Body of pancreas (tissue), 4 donors: ENCODE results near the gene KIAA1671. TPM values are rescaled to one million over a fixed set of nuclear protein-coding genes. Genes with fewer than 3 reads are reported as not detected.

Experiments
- ATAC-seq: fragments of 150-250 bp; one replicate; pipeline ENCODE4 v1.9.1; 2016
- DNase-seq, 4 donors: peaks; one replicate each; pipeline ENCODE4 v3.0.0-alpha.2; 2019
- H3K27ac ChIP-seq, 4 donors: fragments of 200-600 bp; sonication (generic); 1 replicate in 3 of 4; 2 replicates in 1 of 4; pipeline versions ENCODE4 v1.5.1 to v1.6.1; 2016 to 2019; ENCODE audit warnings: mild to moderate bottlenecking in 1 of 4, mixed read lengths in 1 of 4, moderate library complexity in 1 of 4
- H3K27me3 ChIP-seq, 2 donors: fragments of 200-600 bp; sonication (generic); one replicate each; pipeline ENCODE4 v1.6.0; 2016; ENCODE audit warnings: mild to moderate bottlenecking in 1 of 2
- H3K36me3 ChIP-seq, 2 donors: fragments of 200-600 bp; sonication (generic); replicated peaks in 1 of 2; 2 replicates each; pipeline ENCODE4 v1.5.1; 2016; ENCODE audit warnings: low read depth in 2 of 2; ENCODE audit not compliant: insufficient read depth in 1 of 2
- H3K4me1 ChIP-seq: fragments of 200-600 bp; sonication (generic); one replicate; pipeline ENCODE4 v1.6.0; 2016
- H3K4me3 ChIP-seq, 2 donors: fragments of 200-600 bp; sonication (generic); 1 replicate in 1 of 2; 2 replicates in 1 of 2; pipeline ENCODE4 v1.5.1; 2016 to 2019
- H3K9me3 ChIP-seq, 3 donors: fragments of 200-600 bp; sonication (generic); 1 replicate in 2 of 3; 2 replicates in 1 of 3; pipeline ENCODE4 v1.5.1; 2016
- POLR2A ChIP-seq, 3 donors: fragments of 450-650 bp; IDR thresholded peaks; one replicate each; pipeline ENCODE4 v1.6.1; 2016; ENCODE audit warnings: antibody characterized with exemption in 3 of 3, mild to moderate bottlenecking in 2 of 3
- WGBS, 2 donors: methylation state at CpG; one replicate each; pipeline ENCODE4 v1.1.5; 2017; 5-methylcytosine and 5-hydroxymethylcytosine counted together
- intact Hi-C: fragments of 100-400 bp; cut with DNase I; formaldehyde crosslinking; loops from one replicate; pipeline ENCODE4 v1.15.1; 2023
- total RNA-seq, 2 donors: library from RNA; depleted of rRNA; stranded (reverse); fragments of >200 nt; gene quantifications; one replicate each; pipeline ENCODE4 v1.1.0, GENCODE V29; 2016
- TF ChIP-seq, protein P1 (sequence below), 7 experiments: fragments of 450-650 bp in 4 of 7; fragments of 200-600 bp in 3 of 7; sonication (generic) in 3 of 7; IDR thresholded peaks; one replicate each; pipeline ENCODE4 v1.5.1; 2016 to 2019; ENCODE audit warnings: antibody characterized with exemption in 7 of 7

Gene KIAA1671
- total RNA-seq, 2 donors from 2014 or later: 24.9 to 79.8 TPM

DNA sequence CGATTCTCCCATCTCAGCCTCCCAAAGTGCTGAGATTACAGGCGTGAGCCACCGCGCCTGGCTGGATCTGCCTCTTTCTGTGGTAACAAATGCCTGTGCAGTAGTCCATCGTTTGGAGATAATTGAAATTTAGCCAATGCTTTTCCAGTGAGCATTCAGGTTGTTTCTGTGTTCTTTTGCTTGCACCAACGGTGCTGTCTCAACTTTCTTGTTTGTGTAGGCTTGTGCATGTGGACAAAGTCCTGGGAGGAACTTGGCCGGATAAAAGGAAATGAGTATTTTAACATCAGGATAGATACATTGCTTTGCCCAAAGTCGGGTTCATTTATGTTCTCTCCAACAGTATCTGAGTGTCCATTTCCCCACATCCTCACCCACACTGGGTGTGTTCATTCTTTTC lies 85.7 kb downstream of the KIAA1671 start:
- intact Hi-C loops: no loop called here
- no peak overlapping the region for H3K4me3 ChIP-seq
- WGBS, 2 donors: 90 to 94% methylated on average over 8 of the region's 8 CpGs
- H3K27me3 ChIP-seq: no peaks in the 10 kb centered on the region
- no peak for DNase-seq
- no peak for TF ChIP-seq POLR2A (IDR thresholded peaks at IDR 0.05)
- TF ChIP-seq, protein P1, sequence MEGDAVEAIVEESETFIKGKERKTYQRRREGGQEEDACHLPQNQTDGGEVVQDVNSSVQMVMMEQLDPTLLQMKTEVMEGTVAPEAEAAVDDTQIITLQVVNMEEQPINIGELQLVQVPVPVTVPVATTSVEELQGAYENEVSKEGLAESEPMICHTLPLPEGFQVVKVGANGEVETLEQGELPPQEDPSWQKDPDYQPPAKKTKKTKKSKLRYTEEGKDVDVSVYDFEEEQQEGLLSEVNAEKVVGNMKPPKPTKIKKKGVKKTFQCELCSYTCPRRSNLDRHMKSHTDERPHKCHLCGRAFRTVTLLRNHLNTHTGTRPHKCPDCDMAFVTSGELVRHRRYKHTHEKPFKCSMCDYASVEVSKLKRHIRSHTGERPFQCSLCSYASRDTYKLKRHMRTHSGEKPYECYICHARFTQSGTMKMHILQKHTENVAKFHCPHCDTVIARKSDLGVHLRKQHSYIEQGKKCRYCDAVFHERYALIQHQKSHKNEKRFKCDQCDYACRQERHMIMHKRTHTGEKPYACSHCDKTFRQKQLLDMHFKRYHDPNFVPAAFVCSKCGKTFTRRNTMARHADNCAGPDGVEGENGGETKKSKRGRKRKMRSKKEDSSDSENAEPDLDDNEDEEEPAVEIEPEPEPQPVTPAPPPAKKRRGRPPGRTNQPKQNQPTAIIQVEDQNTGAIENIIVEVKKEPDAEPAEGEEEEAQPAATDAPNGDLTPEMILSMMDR (IDR thresholded peaks at IDR 0.05): no peak
- ATAC-seq: no peak
- H3K4me1 ChIP-seq: no peaks in the 10 kb centered on the region
- no peaks in the 10 kb centered on the region for H3K9me3 ChIP-seq
- H3K36me3 ChIP-seq: peaks cover 0 to 5% of the 10 kb centered on the region in 2 donors
- H3K27ac ChIP-seq: no peak overlapping the region

DNA sequence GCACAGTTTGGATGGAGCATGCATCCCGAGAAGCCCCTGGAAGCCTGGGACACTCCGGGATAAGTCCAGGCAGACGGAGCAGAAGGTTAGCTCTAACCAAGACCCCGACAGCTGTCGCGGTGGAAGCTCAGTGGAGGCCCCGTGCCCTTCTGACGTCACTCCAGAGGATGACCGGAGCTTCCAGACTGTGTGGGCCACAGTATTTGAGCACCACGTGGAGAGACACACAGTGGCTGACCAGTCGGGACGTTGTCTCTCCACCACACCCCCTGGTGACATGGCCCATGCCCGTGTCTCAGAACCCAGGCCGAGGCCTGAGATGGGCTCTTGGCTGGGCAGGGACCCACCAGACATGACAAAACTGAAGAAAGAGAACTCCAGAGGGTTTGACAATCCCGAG lies 86.3 kb downstream of the KIAA1671 start:
- intact Hi-C loops: no loop called here
- TF ChIP-seq, protein P1 (IDR thresholded peaks at IDR 0.05): no peak
- no peak for TF ChIP-seq POLR2A (IDR thresholded peaks at IDR 0.05)
- Histone ChIP-seq H3K27ac (no peak overlapping the region), H3K9me3 (no peaks in the 10 kb centered on the region), H3K36me3 (peaks cover 0 to 5% of the 10 kb centered on the region in 2 donors), H3K4me3 (no peak overlapping the region), H3K27me3 (no peaks in the 10 kb centered on the region), H3K4me1 (no peaks in the 10 kb centered on the region)
- ATAC-seq (no peak), DNase-seq (no peak)
- 89 to 97% methylated on average over 12 to 15 of the region's 15 CpGs for WGBS, 2 donors

DNA sequence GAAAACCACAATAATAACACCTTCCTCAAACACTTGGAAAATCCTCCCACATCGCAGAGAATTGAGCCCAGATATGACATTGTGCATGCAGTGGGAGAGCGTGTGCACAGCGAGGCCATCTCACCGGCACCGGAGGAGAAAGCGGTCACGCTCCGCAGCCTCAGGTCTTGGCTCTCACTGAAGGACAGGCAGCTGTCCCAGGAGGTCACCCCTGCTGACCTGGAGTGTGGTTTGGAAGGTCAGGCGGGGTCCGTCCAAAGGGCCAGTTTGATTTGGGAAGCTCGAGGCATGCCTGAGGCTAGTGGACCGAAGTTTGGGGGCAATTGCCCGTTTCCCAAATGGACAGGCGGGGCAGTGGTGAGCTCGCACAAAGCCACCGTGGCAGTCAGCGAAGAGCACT lies 86.7 kb downstream of the KIAA1671 start:
- Histone ChIP-seq H3K4me3 (no peak overlapping the region), H3K36me3 (peaks cover 0 to 5% of the 10 kb centered on the region in 2 donors), H3K27me3 (no peaks in the 10 kb centered on the region), H3K27ac (no peak overlapping the region), H3K9me3 (no peaks in the 10 kb centered on the region), H3K4me1 (no peaks in the 10 kb centered on the region)
- intact Hi-C loops: no loop called here
- TF ChIP-seq, protein P1 (IDR thresholded peaks at IDR 0.05): no peak
- TF ChIP-seq POLR2A (IDR thresholded peaks at IDR 0.05): no peak
- WGBS, 2 donors: 91 to 97% methylated on average over 8 to 17 of the region's 17 CpGs
- ATAC-seq (no peak), DNase-seq (no peak)

DNA sequence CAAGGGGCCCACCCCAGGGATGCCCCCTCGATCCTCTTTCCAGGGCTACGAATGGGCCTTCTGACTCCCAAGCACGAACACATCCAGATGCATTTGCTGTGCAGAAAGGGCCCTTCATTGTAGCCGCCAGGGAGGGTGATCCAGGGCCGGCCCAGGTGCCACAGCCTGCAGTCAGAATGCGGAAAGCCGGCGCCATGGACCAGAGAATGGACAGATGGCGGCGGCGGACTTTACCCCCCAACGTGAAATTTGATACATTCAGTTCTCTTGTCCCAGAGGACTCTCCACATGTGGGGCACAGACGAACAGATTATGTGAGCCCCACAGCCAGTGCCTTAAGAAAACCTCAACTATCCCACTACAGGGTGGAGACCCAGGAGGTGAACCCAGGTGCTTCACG lies 87.2 kb downstream of the KIAA1671 start:
- Histone ChIP-seq H3K4me3 (no peak overlapping the region), H3K9me3 (no peaks in the 10 kb centered on the region), H3K4me1 (no peaks in the 10 kb centered on the region), H3K27me3 (no peaks in the 10 kb centered on the region), H3K27ac (no peak overlapping the region), H3K36me3 (peaks cover 0 to 5% of the 10 kb centered on the region in 2 donors)
- TF ChIP-seq, protein P1 (IDR thresholded peaks at IDR 0.05): no peak
- TF ChIP-seq POLR2A (IDR thresholded peaks at IDR 0.05): no peak
- intact Hi-C loops: no loop called here
- 87 to 90% methylated on average over 9 to 14 of the region's 14 CpGs for WGBS, 2 donors
- ATAC-seq (no peak), DNase-seq (no peak)

DNA sequence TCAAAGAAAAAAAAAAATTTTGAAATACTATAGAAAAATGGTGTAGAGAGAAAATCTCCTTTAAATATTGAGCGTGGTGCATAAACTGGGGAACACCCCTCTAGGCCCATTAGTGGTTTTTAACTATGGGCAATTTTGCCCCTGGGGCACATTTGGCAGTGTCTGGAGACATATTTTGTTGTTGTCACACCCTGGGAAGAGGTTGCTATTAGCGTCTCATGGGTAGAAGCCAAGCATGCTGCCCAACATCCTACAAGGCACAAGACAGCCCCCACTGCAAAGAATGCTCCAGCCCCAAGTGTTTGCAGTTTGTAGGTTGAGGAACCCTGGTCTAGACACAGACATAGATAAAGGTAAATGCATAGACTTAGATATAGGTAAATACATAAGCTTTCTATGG lies 92.6 kb downstream of the KIAA1671 start:
- Histone ChIP-seq H3K4me3 (no peak overlapping the region), H3K27me3 (no peaks in the 10 kb centered on the region), H3K27ac (no peak overlapping the region), H3K36me3 (no peaks in the 10 kb centered on the region), H3K4me1 (no peaks in the 10 kb centered on the region), H3K9me3 (no peaks in the 10 kb centered on the region)
- TF ChIP-seq, protein P1 (IDR thresholded peaks at IDR 0.05): no peak
- no peak for TF ChIP-seq POLR2A (IDR thresholded peaks at IDR 0.05)
- ATAC-seq: no peak
- intact Hi-C loops: loop anchor here (5.0 kb wide), 1 partner anchor 108 kb away; no protein-coding TSS in a partner anchor
- no peak for DNase-seq
- 87 to 98% methylated on average over 2 of the region's 2 CpGs for WGBS, 2 donors
